Chondrocyte (in vitro differentiated cells): ENCODE measurements around the gene SPRYD4. TPM values are rescaled to one million over a fixed set of nuclear protein-coding genes. Genes with fewer than 3 reads are reported as not detected.
"Not testable (repeated sequence)": the region's sequence is repeated elsewhere in the genome, so short reads cannot be mapped to it uniquely, and the experiment has no call there.

ENCODE experiments used
- DNase-seq: peaks from one replicate; pipeline ENCODE4 v3.0.0; 2021; ENCODE audit warnings: mixed read lengths, low spot score
- H3K27ac Mint-ChIP-seq: one replicate; pipeline ENCODE4 v1.8.0; 2021; ENCODE audit warnings: mild to moderate bottlenecking, moderate library complexity, mixed read lengths; ENCODE audit not compliant: unreplicated experiment
- H3K27me3 Mint-ChIP-seq: 2 replicates; pipeline ENCODE4 v1.8.0; 2021; ENCODE audit warnings: low read depth, mixed read lengths
- H3K36me3 Mint-ChIP-seq: 2 replicates; pipeline ENCODE4 v1.8.0; 2021; ENCODE audit warnings: low read depth, mixed read lengths
- H3K4me1 Mint-ChIP-seq: 2 replicates; pipeline ENCODE4 v1.8.0; 2021; ENCODE audit warnings: low read depth, mild to moderate bottlenecking, mixed read lengths
- H3K4me3 Mint-ChIP-seq: one replicate; pipeline ENCODE4 v1.8.0; 2021; ENCODE audit warnings: mild to moderate bottlenecking, moderate library complexity, mixed read lengths; ENCODE audit not compliant: unreplicated experiment
- H3K9me3 Mint-ChIP-seq: 2 replicates; pipeline ENCODE4 v1.8.0; 2021; ENCODE audit warnings: low read depth, mixed read lengths
- CTCF ChIP-seq: fragments of 200-600 bp; sonication (generic); IDR thresholded peaks from 2 replicates; pipeline ENCODE4 v1.5.0; 2021; ENCODE audit warnings: antibody characterized with exemption, mild to moderate bottlenecking, moderate library complexity
- total RNA-seq: library from RNA; stranded (reverse); gene quantifications from 3 replicates; pipeline ENCODE4 v1.2.1, GENCODE V29; 2021

SPRYD4 gene
- total RNA-seq, 1 donor from 2014 or later, result 1.6 TPM

- H3K4me3 Mint-ChIP-seq, result no peak overlapping the region
- H3K9me3 Mint-ChIP-seq, result peaks cover 2% of the 10 kb centered on the region
- peaks cover 1% of the 10 kb centered on the region for H3K36me3 Mint-ChIP-seq
- H3K4me1 Mint-ChIP-seq, result peaks cover 14% of the 10 kb centered on the region
- H3K27me3 Mint-ChIP-seq, result peaks cover 16% of the 10 kb centered on the region
- TF ChIP-seq CTCF, result no peak
- no peak for DNase-seq
- H3K27ac Mint-ChIP-seq, result no peak overlapping the region
These were observed 16.2 kb downstream of the SPRYD4 start for GRCh38 chr12:56484566-56484965.

GRCh38 chr12:56486694-56487093, 18.3 kb downstream of the SPRYD4 start:
- H3K4me1 Mint-ChIP-seq, result peaks cover 14% of the 10 kb centered on the region
- H3K9me3 Mint-ChIP-seq, result peaks cover 2% of the 10 kb centered on the region
- no peak for DNase-seq
- H3K36me3 Mint-ChIP-seq, result peaks cover 1% of the 10 kb centered on the region
- H3K27ac Mint-ChIP-seq, result no peak overlapping the region
- peaks cover 31% of the 10 kb centered on the region for H3K27me3 Mint-ChIP-seq
- no peak overlapping the region for H3K4me3 Mint-ChIP-seq
- TF ChIP-seq CTCF, result no peak

- no peak for TF ChIP-seq CTCF
- Mint-ChIP-seq H3K4me1 (peaks cover 14% of the 10 kb centered on the region), H3K27ac (peak overlapping the region; percentile 36), H3K9me3 (peaks cover 2% of the 10 kb centered on the region), H3K4me3 (peak overlapping the region; percentile 81), H3K27me3 (peaks cover 33% of the 10 kb centered on the region), H3K36me3 (peaks cover 1% of the 10 kb centered on the region)
- peak; percentile 89 for DNase-seq
These were observed 19.2 kb downstream of the SPRYD4 start for GRCh38 chr12:56487448-56488040.

- Mint-ChIP-seq H3K27ac (peak within 1 kb of the TSS; percentile 36), H3K4me3 (peak within 1 kb of the TSS; percentile 81), H3K9me3 (peaks cover 2% of the 10 kb centered on the region), H3K36me3 (peaks cover 1% of the 10 kb centered on the region), H3K4me1 (peaks cover 14% of the 10 kb centered on the region), H3K27me3 (peaks cover 36% of the 10 kb centered on the region)
- no peak for DNase-seq
- no peak for TF ChIP-seq CTCF
These were observed 19.9 kb downstream of the SPRYD4 start, which contains the start of gene GLS2 for GRCh38 chr12:56488041-56488955. TSS of gene GLS2 (minus strand) at chr12:56488161. CDS start at chr12:56488118, 43 bp downstream.

- Mint-ChIP-seq H3K4me3 (no peak overlapping the region), H3K36me3 (peaks cover 1% of the 10 kb centered on the region), H3K4me1 (peaks cover 14% of the 10 kb centered on the region), H3K27me3 (peaks cover 36% of the 10 kb centered on the region), H3K27ac (no peak overlapping the region), H3K9me3 (peaks cover 2% of the 10 kb centered on the region)
- no peak for TF ChIP-seq CTCF
- DNase-seq, result no peak
These were observed 22.0 kb downstream of the SPRYD4 start for GRCh38 chr12:56490360-56490759.

- H3K27ac Mint-ChIP-seq, H3K4me3 Mint-ChIP-seq, H3K36me3 Mint-ChIP-seq, H3K9me3 Mint-ChIP-seq, DNase-seq, H3K4me1 Mint-ChIP-seq: not testable (repeated sequence)
- peaks cover 26% of the 10 kb centered on the region for H3K27me3 Mint-ChIP-seq
These were observed 25.2 kb downstream of the SPRYD4 start for GRCh38 chr12:56493409-56494105.

- not testable (repeated sequence) for DNase-seq, H3K4me3 Mint-ChIP-seq, H3K9me3 Mint-ChIP-seq, H3K27ac Mint-ChIP-seq, H3K36me3 Mint-ChIP-seq, H3K4me1 Mint-ChIP-seq
- peaks cover 24% of the 10 kb centered on the region for H3K27me3 Mint-ChIP-seq
These were observed 25.7 kb downstream of the SPRYD4 start for GRCh38 chr12:56494106-56494415.
